ENCODE measurements around the gene COMMD10.

The COMMD10 gene

DNA sequence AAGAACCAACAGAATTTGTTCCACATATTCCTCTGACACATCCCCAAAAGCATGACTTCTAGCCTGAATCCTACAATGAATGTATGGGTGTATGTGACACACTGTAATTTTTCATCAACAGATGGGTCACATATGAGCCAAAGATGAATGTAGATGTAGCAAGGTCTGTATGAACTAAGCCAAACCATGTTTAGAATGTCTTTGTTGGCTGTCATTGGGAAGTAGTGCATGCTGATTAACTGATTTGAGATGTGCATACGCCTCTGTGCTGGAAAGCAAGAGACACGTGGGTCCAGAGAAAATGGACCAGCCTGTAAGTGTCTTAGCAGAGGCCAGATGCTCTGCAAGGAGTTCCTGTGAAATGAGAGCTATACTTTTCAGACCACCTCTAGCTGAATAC lies 222.0 kb downstream of the COMMD10 start:
- H3K9me3 ChIP-seq, result no peaks in the 10 kb centered on the region
- no peak overlapping the region for H3K4me3 ChIP-seq (ENCODE audit: low read depth in 1 of 2, low read length in 1 of 2)
- peaks cover 3% of the 10 kb centered on the region for H3K36me3 ChIP-seq
- TF ChIP-seq, protein P1, sequence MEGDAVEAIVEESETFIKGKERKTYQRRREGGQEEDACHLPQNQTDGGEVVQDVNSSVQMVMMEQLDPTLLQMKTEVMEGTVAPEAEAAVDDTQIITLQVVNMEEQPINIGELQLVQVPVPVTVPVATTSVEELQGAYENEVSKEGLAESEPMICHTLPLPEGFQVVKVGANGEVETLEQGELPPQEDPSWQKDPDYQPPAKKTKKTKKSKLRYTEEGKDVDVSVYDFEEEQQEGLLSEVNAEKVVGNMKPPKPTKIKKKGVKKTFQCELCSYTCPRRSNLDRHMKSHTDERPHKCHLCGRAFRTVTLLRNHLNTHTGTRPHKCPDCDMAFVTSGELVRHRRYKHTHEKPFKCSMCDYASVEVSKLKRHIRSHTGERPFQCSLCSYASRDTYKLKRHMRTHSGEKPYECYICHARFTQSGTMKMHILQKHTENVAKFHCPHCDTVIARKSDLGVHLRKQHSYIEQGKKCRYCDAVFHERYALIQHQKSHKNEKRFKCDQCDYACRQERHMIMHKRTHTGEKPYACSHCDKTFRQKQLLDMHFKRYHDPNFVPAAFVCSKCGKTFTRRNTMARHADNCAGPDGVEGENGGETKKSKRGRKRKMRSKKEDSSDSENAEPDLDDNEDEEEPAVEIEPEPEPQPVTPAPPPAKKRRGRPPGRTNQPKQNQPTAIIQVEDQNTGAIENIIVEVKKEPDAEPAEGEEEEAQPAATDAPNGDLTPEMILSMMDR (IDR thresholded peaks at IDR 0.05), result no peak
- no peaks in the 10 kb centered on the region for H3K27me3 ChIP-seq
- no peak overlapping the region for H3K27ac ChIP-seq
- no peaks in the 10 kb centered on the region for H3K4me1 ChIP-seq (ENCODE audit: control insufficient read depth in 1 of 2, insufficient read depth in 1 of 2, low read depth in 1 of 2, low read length in 1 of 2)

DNA sequence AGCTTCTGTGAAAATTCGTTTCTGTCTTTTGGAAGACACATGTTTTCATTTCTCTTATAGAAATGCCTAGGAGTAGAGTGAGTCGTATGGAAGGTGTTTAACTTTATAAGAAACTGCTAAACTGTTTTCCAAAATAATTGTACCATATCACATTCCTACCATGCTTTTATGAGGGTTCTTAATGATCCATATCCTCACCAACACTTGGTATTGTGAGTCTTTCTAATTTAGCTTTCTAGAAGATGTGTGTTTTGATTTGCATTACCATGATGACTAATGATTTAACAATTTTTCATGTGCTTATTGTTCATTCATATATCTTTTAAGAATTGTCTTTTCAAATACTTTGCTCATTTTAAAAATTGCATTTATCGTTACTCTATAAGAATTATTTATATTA lies 223.6 kb downstream of the COMMD10 start:
- TF ChIP-seq, protein P1 (IDR thresholded peaks at IDR 0.05), result no peak
- Histone ChIP-seq H3K27me3 (no peaks in the 10 kb centered on the region), H3K27ac (no peak overlapping the region), H3K36me3 (peaks cover 3% of the 10 kb centered on the region), H3K4me1 (ENCODE audit: control insufficient read depth in 1 of 2, insufficient read depth in 1 of 2, low read depth in 1 of 2, low read length in 1 of 2) (peaks cover 4 to 5% of the 10 kb centered on the region in 2 experiments), H3K9me3 (no peaks in the 10 kb centered on the region), H3K4me3 (ENCODE audit: low read depth in 1 of 2, low read length in 1 of 2) (no peak overlapping the region)

DNA sequence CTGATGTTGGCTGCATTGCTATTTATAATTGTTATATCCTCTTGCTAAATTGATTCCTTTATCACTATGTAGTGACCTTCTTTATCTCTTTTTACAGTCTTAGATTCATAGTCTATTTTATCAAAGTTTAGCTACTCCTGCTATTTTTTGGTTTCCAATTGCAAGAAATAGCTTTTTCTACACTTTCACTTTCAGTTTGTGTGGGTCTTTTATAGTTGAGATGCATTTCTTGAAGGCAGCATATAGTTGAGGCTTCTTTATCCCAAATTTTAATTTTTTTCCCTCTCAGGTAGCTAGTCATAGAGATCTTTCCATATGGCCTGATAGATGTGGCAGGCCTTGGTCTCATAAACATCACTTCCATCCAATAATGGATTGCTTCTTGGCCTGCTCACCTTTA lies 228.5 kb downstream of the COMMD10 start:
- no peaks in the 10 kb centered on the region for H3K36me3 ChIP-seq
- H3K9me3 ChIP-seq, result no peaks in the 10 kb centered on the region
- H3K27me3 ChIP-seq, result no peaks in the 10 kb centered on the region
- peaks cover 6 to 9% of the 10 kb centered on the region in 2 experiments for H3K4me1 ChIP-seq (ENCODE audit: control insufficient read depth in 1 of 2, insufficient read depth in 1 of 2, low read depth in 1 of 2, low read length in 1 of 2)
- TF ChIP-seq, protein P1 (IDR thresholded peaks at IDR 0.05), result no peak
- H3K27ac ChIP-seq, result no peak overlapping the region
- H3K4me3 ChIP-seq (ENCODE audit: low read depth in 1 of 2, low read length in 1 of 2), result no peak overlapping the region

DNA sequence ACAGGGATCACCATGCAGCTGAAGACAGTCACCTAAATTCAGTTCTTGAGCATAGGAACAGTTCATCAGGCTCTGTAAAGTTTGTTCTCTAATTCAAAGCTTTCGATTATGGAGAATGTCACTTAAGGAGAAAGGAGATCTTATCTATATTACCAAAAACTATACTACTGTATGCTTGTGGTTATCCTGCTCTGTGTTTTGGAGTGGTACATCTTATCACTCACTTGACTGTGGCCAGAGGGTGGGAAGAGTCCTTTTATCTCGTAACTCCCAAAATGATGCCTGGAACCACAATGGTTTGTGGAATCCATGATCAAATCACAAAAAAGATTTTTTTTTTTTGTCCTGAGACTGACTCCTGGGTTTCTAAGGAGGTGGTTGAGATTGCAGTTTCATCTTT lies 230.7 kb downstream of the COMMD10 start:
- H3K4me3 ChIP-seq (ENCODE audit: low read depth in 1 of 2, low read length in 1 of 2), result no peak overlapping the region
- peaks cover 6 to 9% of the 10 kb centered on the region in 2 experiments for H3K4me1 ChIP-seq (ENCODE audit: control insufficient read depth in 1 of 2, insufficient read depth in 1 of 2, low read depth in 1 of 2, low read length in 1 of 2)
- H3K27ac ChIP-seq, result no peak overlapping the region
- TF ChIP-seq, protein P1 (IDR thresholded peaks at IDR 0.05), result no peak
- no peaks in the 10 kb centered on the region for H3K27me3 ChIP-seq
- H3K36me3 ChIP-seq, result no peaks in the 10 kb centered on the region
- no peaks in the 10 kb centered on the region for H3K9me3 ChIP-seq

DNA sequence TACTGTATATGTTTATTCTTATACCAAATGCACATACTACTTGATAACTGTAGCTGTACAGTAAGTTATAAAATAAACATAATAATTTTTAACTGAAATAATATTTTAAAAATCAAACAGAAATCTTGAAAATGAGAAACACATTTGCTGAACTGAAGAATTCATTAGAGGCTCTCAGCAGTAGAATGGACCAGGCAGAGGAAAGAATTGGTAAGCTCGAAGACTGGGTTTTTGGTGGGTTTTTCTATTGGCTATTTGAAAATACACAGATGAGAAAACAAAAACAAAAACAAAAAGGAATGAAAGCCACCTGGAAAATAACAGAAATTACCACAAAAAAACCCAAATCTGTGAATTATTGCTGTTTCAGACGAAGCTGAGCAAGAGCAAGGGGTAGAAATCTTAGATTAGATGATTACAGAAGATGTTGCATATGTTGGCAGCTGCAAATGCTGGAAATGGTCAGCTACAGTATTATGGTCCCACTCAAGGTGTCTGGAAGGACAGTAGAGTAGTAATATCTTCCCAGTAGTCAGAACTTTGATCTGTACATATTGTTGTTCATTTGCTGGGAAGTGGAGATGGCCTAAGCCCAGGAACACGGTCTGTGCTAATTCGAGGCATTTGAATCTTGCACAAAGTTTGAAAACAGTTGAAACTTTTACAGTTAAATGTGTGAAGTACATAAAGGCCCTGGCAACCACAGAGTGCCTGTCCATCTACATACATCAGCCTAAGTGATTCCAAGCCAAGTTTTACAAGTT lies 233.4 kb downstream of the COMMD10 start:
- H3K27ac ChIP-seq, result no peak overlapping the region
- TF ChIP-seq, protein P1 (IDR thresholded peaks at IDR 0.05), result no peak
- H3K36me3 ChIP-seq, result no peaks in the 10 kb centered on the region

More for the DNA sequence above, 233.4 kb downstream of the COMMD10 start:
- Histone ChIP-seq H3K27me3 (no peaks in the 10 kb centered on the region), H3K9me3 (no peaks in the 10 kb centered on the region), H3K4me1 (ENCODE audit: control insufficient read depth in 1 of 2, insufficient read depth in 1 of 2, low read depth in 1 of 2, low read length in 1 of 2) (peaks cover 4 to 6% of the 10 kb centered on the region in 2 experiments), H3K4me3 (ENCODE audit: low read depth in 1 of 2, low read length in 1 of 2) (no peak overlapping the region)

Data from neutrophil (primary cell).